HG03060 (cell line): Measurements from ENCODE around the gene USP27X.

Experiments used
- ATAC-seq: cut with Tn5 transposase; IDR thresholded peaks from one replicate; pipeline ENCODE4 v1.9.1; 2021; ENCODE audit warnings: low read depth, moderate number of reproducible peaks; ENCODE audit not compliant: unreplicated experiment

USP27X gene

GRCh38 chrX:49878834-49879655, at the start of gene USP27X:
TSS of gene USP27X (plus strand) at chrX:49879484. CDS start at chrX:49880308, 824 bp downstream.
- ATAC-seq = peak; percentile 37

GRCh38 chrX:49838374-49838773, 40.9 kb upstream of the USP27X start:
- no peak for ATAC-seq

DNA sequence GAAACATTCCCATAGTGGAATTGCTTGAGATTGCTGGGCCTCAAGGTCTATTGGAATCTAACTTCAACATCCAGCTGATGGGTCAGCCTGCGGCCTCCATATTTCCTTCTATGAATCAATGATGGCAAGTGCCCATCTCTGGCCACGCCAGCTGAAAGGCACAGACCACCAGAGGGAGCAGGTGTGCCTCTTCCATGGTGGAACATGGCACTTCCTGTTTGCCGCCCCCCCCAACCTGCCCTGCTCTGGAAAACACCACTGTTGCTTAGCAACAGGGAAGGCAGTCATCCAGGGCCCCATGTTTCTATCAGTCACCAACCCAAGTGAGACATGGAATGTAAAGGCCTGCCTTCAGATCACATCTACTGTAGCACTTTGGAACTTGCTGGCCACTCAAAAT, 38.6 kb upstream of the USP27X start:
- no peak for ATAC-seq

GRCh38 chrX:49842621-49843020, 36.7 kb upstream of the USP27X start:
- ATAC-seq = no peak

DNA sequence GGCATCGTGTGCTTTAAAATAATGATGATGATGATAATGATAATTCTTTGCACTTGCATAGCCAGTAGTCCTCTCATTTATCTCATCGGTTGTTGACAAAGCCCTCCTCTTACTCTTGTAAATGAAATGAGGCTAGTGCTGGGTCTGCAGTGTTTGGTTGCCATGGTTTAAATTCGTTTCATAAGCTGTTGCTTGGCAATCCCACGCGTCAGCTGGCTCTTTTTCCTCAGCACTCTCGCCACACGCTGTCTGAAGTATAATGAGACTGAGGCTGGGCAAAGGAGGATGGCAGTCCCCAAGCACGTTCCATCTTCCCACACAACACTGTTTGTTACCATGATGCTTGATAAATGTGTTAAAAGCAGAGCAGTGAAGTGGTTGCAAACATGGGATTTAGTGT, 34.7 kb upstream of the USP27X start:
- ATAC-seq = no peak

- no peak for ATAC-seq
Observed at GRCh38 chrX:49845701-49846403, 33.4 kb upstream of the USP27X start.

GRCh38 chrX:49846522-49846921, 32.8 kb upstream of the USP27X start:
- ATAC-seq = no peak

- no peak for ATAC-seq
Observed at GRCh38 chrX:49848275-49848674, 31.0 kb upstream of the USP27X start.

DNA sequence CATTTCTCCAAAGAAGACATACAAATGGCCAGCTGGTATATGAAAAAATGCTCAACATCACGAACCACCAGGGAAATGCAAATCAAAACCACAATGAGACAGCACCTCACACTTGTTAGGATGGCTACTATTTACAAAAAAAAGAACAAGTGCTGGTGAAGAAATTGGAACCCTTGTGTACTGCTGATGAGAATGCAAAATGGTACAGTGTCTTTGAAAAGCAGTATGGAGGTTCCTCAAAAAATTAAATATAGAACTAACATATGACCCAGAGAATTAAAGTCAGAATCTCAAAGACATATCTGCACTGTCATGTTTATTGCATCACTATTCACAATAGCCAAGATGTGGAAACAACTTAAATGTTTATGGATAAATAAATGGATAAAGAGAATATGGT, 29.3 kb upstream of the USP27X start:
- no peak for ATAC-seq

- ATAC-seq = no peak
Observed at GRCh38 chrX:49853661-49854060, 25.6 kb upstream of the USP27X start.

DNA sequence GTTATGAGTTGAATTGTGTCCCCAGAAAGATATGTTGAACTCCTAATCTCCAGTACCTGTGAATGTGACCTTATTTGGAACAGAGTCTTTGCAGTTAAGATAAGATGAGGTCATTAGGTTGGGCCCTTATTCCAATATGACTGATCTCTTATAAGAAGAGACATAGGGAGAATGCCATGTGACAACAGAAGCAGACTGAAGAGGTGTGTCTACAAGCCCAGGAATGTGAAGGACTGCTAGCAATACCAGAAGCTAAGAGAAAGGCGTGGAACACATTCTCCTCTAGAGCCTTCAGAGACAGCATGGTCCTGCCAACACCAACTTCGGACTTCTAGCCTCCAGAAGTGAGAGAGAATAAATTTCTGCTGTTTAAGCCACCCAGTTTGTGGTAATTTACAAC, 22.5 kb upstream of the USP27X start:
- no peak for ATAC-seq

DNA sequence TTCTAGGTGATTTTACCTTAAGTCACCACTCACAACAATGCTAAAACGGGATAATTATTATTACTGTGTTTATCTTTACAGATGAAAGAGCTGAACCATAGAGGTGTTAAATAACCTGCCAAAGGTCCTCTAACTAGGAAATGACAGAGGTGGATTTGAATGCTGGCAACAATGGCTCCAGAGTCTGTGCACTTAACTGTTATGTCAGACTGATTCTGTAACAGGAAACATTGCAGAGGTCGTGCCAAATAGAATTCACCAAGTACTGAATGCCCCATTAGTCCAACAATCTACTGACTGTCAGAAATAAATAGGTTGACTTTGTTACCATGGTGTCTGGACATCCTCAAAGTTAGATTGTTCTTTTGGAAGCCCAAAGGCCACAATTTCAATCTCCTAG, 20.9 kb upstream of the USP27X start:
- no peak for ATAC-seq

DNA sequence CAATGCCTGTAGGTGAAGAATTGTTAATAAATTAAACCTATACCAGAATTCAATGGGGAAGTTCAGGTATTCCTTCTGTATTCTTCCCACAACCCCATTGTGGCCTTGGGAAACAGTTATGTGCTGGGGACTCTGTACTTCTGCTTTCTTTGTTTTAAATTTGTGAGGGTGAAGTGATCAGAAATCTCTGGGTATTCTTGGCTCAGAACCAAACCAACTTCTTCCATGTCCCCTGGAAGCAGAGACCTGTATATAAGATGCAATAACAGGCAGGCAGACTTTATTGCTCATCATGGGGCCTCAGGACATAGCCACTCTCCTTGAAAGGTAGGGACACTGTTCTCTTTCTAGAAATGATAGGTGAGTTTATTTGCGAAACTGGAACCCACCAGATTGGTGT, 19.8 kb upstream of the USP27X start:
- ATAC-seq = no peak

DNA sequence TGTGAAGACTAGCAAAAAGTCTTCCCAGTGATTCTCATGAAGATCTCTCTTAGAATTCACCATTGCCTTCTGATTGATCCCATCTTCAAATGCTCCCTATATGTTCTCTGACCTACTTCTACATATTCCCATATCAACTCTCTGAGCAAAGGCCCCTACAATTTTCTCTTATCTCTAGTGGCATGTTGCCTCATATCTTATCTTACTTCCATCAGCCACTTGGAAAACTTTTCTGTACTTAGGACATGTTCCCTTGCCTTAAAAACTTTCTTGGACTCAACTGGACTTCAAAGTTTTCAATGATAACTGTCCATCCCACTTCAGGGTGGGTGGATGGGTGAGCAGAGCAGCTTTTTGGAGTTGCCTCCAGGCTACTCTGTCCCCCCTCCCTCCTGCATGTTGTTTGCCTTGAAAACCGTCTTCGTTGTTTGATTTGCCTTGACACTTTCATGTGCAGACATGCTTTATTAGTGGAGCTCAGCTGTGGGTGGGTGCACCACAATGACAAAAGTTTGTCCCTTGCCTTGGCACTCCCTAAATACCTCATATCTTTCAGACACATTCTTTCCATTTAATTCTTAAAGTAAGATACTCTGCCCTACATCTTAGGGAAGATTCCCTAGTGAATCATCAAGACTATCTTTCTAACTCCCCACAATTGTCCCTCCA, 18.3 kb upstream of the USP27X start:
- no peak for ATAC-seq

- no peak for ATAC-seq
Observed at GRCh38 chrX:49862093-49862492, 17.2 kb upstream of the USP27X start.

DNA sequence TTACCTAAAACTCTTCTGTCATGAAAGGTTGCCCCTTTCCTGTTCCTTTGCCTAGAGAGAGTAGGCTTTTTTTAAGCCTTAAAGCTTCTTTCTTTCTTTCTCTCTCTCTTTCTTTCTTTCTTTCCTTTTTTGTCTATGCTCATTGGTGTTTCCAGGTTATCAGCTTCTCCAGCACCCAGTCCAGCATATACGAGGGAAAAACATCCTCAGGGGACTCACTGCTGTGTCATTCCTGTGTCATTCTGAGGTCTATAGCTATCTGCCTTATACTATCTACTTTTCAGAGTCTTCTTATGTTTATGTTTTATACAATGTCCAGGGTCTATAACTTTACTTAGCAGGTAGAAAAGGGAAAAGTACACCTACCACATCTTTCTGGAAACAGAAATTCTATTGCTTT, 10.5 kb upstream of the USP27X start:
- no peak for ATAC-seq

DNA sequence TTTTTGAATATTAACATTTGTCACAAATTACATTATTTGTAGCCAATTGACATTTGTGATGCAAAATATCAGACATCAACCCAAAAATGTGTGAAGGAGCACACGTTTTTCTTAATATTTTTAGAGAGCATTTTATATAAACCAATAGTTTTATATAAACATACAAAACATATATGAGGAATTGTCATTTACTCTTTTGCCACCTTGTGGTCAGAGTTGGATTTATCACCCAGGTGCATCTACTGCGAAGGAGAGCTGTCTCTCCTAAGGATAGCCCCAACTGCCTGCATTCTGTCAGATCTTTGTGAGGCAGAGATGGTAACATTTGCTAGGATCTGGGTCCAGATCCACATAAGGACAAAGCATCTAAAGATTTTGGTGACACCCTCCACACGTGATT, 2.5 kb upstream of the USP27X start:
- ATAC-seq = no peak

- no peak for ATAC-seq
Observed at GRCh38 chrX:49877397-49878101, 1.7 kb upstream of the USP27X start.

DNA sequence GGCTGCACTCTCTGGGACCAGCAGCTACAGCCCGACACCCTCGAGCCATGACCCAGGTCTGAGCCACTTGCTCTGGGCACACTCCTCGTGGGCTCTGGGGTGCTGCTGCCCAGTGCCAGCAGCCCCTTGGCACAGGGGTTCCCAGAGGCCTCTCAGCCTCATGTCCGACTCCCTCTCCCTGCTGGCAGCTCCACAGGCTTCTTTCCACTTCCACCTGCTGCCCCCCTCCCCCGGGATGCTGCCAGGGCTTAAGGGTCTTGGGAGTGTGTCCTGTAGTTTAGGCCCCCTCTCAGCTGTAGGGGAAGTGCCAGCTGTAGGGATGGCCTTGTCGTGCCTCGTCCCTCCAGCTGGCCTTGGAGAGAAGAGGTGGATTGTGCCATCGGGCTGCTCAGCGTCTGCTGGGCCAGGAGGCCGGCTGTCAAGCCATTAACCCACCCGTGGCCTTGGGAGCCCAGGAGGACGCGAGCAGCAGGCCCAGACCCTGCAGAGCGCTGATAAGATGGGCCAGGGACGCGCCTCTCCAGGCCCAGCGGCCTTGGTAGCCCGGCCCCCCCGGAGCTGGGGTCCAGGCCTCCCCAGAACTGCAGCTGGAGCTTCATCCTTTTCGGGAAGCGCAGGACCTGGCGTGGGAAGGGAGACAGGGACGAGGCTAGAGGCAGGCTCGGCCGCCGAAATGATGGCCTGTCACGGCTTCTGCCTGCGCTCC, 1.0 kb upstream of the USP27X start:
- no peak for ATAC-seq

DNA sequence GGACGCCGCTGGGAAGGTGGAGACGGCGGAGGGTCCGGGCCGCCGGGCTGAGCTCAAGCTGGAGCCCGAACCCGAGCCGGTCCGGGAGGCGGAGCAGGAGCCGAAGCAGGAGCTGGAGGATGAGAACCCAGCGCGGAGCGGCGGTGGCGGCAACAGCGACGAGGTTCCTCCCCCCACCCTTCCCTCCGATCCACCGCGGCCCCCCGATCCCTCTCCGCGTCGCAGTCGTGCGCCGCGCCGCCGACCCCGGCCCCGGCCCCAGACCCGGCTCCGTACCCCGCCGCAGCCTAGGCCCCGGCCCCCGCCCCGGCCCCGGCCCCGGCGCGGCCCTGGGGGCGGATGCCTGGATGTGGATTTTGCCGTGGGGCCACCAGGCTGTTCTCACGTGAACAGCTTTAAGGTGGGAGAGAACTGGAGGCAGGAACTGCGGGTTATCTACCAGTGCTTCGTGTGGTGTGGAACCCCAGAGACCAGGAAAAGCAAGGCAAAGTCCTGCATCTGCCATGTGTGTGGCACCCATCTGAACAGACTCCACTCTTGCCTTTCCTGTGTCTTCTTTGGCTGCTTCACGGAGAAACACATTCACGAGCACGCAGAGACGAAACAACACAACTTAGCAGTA, 483 bp downstream of the USP27X start:
- ATAC-seq = no peak
